GM19023 (cell line): ENCODE data around the gene DEGS1.

Experiments
- ATAC-seq: cut with Tn5 transposase; IDR thresholded peaks from one replicate; pipeline ENCODE4 v1.9.1; 2021; ENCODE audit warnings: mild to moderate bottlenecking, moderate library complexity; ENCODE audit not compliant: unreplicated experiment

DEGS1 gene

GRCh38 chr1:224212618-224213061 lies 29.6 kb downstream of the DEGS1 start:
- no peak for ATAC-seq

DNA sequence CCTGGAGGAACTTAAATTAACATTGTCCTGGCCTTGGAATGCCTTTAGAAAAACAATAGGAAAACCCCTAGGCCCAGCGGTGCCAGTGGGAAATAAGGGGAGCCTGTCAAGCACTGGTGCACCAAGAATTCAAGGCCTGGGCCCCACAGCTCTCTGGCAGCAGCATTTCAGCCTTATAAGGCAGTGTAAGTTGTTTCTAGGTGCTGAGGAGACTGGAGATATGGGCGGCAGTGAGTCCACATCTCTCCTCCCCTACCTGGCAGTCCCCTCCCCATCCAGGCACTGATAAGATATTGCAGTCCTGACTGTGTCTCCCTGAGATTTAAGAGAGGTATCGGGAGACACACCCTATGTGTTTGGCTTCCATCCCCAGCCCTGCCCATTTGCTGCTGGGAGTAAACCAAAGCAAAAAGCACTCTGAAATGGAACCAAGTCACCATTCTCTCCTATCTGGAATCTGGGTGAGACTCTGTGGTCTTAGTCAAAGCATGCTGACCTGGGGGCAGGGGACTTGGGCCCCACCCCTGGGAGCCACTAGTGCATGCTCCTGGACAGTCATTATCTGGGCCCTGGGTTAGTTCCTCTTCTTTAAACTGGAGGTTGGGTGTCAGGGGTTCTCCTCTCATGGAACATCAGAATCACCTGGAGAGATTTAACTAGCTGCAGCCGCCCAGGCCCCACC lies 30.5 kb downstream of the DEGS1 start:
- ATAC-seq, result no peak

DNA sequence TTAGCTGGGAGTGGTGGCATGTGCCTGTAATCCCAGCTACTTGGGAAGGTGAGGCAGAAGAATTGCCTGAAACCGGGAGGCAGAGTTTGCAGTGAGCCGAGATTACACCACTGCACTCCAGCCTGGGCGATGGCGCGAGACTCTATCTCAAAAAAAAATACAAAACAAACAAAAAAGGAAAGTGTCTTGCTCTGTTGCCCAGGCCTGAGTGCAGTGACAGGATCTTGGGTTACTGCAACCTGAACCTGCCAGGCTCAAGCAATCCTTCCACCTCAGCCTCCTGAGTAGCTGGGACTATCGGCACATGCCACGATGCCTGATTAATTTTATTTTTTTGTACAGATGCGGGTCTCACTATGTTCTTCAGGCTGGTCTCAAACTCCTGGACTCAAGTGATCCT lies 33.3 kb downstream of the DEGS1 start:
- no peak for ATAC-seq

DNA sequence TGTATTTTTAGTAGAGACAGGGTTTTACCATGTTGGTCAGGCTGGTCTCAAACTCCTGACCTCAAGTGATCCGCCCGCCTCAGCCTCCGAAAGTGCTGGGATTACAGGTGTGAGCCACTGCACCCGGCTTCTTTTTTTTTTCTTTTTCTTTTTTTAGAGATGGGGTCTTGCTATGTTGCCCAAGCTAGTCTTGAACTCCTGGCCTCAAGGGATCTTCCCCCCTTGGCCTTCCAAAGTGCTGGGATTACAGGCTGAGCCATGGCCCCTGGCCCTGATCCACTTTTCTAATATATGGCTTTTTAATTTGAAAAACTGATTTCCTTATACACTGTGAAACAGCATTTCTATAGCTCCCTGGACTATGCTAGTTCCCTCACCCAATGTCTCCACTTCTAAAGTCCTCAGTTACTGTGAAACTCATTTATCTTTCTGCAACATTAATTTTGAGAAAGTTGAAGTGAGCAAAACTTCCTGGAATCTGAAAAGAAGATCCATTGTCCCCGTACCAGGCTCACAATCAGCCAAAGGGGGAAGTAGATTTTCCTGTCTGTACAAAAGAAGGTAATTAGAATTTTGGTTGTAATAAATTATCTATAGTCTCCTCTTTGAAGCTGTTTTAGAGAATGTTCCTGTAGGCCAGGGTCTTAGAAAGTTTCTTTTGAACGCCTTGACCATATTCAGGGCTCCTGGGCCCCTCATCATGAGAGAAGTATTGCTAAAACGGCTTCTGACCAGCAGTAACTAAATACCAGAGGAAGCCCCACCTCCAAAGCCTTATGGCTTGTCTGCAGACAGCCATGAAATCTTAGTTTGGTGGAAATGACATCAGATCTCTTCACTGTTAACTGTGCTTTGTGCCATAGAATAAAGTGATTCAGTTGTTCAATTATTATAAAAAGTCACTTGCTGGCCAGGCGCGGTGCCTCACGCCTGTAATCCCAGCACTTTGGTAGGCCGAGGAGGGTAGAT lies 34.9 kb downstream of the DEGS1 start:
- no peak for ATAC-seq

DNA sequence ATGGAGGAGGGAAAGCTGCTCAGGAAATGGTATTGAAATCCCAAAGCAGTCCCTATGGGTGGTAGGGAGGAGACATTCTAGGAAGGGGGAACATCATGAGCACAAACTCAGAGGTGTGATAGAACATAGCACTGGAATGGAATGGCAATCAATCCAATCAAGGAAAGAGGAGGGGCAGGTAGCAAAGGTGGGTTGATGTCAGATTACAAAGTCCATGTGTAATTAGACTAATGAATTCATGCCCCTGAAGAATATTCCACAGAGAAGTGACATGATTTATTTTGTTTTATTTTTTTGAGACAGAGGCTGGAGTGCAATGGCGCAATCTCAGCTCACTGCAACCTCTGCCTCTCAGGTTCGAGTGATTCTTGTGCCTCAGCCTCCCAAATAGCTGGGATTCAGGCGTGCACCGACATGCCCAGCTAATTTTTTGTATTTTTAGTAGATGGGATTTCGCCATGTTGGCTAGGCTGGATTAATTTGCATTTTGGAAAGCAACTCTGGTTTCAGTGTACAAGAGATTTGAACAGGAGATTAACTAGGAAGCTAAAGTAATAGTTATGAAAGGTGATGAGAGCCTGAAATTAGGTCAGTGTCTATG lies 36.1 kb downstream of the DEGS1 start:
- no peak for ATAC-seq

- ATAC-seq, result no peak
Observed at GRCh38 chr1:224219612-224220059, 36.6 kb downstream of the DEGS1 start.

- no peak for ATAC-seq
Observed at GRCh38 chr1:224223819-224224714, 41.0 kb downstream of the DEGS1 start.

DNA sequence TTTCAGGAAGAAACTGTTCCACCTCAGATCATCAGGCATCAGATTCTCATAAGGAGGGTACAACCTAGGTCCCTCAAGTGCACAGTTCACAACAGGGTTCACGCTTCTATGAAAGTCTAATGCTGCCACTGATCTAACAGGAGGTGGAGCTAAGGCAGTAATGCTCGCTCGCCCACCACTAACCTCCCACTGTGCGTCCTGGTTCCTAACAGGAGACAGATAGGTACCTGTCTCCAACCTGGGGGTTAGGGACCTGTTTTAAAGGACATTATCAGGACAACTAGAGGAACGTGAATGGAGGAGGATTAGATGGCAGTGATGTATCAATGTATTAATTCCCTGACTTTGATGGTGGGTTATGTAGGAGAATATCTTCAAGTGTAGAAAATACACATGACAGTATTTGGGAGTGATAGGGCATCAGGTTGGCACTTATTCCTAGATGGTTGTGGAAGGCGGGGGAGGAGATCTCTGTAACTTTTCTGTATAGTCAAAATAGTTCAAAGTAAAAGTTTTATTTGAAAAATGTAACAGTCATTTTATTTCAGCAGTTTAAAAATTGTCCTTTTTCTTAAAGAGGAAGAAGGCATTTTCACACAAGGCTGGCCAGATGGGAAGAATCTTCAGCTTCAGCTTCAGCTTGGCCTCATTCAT lies 43.9 kb downstream of the DEGS1 start:
- ATAC-seq, result no peak

GRCh38 chr1:224234017-224234416 lies 51.0 kb downstream of the DEGS1 start:
- ATAC-seq, result no peak

DNA sequence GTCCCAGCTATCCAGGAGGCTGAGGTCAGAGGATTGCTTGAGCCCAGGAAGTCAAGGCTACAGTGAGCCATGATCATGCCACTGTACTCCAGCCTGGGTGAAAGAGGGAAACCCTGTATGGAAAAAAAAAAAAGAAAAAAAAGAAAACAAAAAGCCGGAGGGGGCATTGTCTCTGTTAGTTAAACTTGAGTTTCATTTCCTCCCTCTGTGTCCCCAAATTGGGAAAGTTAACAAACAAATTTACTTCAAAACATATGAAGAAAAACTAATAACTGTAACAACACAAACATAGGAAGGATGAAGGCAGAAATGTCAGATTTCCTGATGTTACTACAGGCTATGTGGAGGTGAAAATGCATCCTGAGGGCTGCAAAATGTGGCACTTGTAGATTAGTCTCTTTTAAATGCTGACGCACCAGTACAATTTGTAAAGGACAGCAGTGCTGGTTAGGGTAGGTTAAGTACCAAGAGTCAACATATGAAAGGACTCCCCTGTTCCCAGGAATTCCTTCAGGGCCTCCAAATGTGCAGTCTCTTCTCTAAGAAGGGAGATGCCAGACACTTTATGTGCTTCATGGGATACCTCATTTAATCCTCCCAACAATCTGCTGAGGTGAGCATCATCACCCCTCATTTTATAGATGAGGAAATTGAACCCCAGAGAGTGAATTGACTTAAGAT lies 52.9 kb downstream of the DEGS1 start:
- ATAC-seq, result no peak

- ATAC-seq, result no peak
Observed at GRCh38 chr1:224237119-224237881, 54.3 kb downstream of the DEGS1 start.

DNA sequence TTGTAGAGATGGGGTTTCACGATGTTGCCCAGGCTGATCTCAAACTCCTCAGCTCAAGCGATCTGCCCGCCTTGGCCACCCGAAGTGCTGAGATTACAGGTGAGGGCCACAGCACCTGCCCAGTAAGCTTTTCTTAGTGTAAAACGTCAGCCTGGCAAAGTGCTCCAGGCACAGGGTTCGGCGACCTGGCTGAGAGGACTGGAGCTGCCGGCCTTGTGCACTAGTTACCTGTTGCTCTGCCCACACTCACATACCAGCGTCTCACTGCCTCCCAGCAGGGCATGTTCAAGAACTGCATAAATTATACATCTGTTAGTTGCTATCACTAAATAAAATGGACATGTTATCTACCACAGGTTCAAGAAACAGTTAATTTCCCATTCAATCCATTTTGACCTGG lies 55.2 kb downstream of the DEGS1 start:
- no peak for ATAC-seq

- ATAC-seq, result no peak
Observed at GRCh38 chr1:224238756-224239155, 55.7 kb downstream of the DEGS1 start.
